K562 (cell line): ENCODE results near the gene TMC1. TPM values are rescaled to one million over a fixed set of nuclear protein-coding genes. Genes with fewer than 3 reads are reported as not detected.

Experiments used
- ATAC-seq: fragments of 200-7000 bp; cut with Tn5 transposase; 3 replicates; pipeline ENCODE4 v1.9.1; 2020; ENCODE audit warnings: moderate library complexity
- BruUV-seq: library from RNA; stranded (reverse); fragments of 400-500 nt; replicated peaks from 2 replicates; lab custom pipeline; 2021; lab: Mats Ljungman, UMichigan
- CTCF ChIA-PET: fragments of 300-600 bp; formaldehyde crosslinking; extraction: SDS; loops from one replicate; lab custom pipeline; 2021; ENCODE audit warnings: low intra/inter-chr PET ratio; lab: Yijun Ruan, JAX
- POLR2A ChIA-PET: fragments of 300-600, 350-650 bp; sonication (Branson Sonifier 250); formaldehyde crosslinking; extraction: SDS; loops from one replicate; lab custom pipeline; 2021; ENCODE audit warnings: antibody characterized with exemption, inconsistent platforms; lab: Yijun Ruan, JAX
- DNase-seq, 4 experiments: peaks; one replicate each; pipeline versions ENCODE4 v3.0.0 to v3.0.0-alpha.2; 2011 to 2018; ENCODE audit warnings: low spot score in 3 of 4, mixed read lengths in 3 of 4; ENCODE audit errors: extremely low read depth in 1 of 4
- FAIRE-seq: peaks from 2 replicates; lab custom pipeline; 2011; peaks lifted over from hg19 to GRCh38; lab: Jason Lieb, UNC
- H2AFZ ChIP-seq: 2 replicates; pipeline ENCODE4 v1.6.0; 2011; ENCODE audit warnings: low read depth, low read length, control low read depth, inconsistent platforms
- H3K27ac ChIP-seq: fragments of 200-600 bp; 3 replicates; pipeline ENCODE4 v1.8.0; 2011; ENCODE audit warnings: low read depth, mild to moderate bottlenecking, control low read depth, inconsistent platforms, low read length, moderate library complexity, mixed read lengths; ENCODE audit errors: extremely low read depth
- H3K27me3 ChIP-seq, 2 experiments: fragments of 300-600 bp in 1 of 2; 2 replicates in 1 of 2; 3 replicates in 1 of 2; pipeline versions ENCODE4 v1.6.0 to v1.8.0; 2011; ENCODE audit warnings: inconsistent platforms in 2 of 2, low read length in 2 of 2, mild to moderate bottlenecking in 1 of 2, mixed read lengths in 1 of 2, moderate library complexity in 1 of 2; ENCODE audit not compliant: control insufficient read depth in 2 of 2, insufficient read depth in 2 of 2
- H3K36me3 ChIP-seq: fragments of 300-600 bp; 3 replicates; pipeline ENCODE4 v1.8.0; 2011; ENCODE audit warnings: mild to moderate bottlenecking, low read length, inconsistent platforms; ENCODE audit not compliant: control insufficient read depth, insufficient read depth
- H3K4me1 ChIP-seq, 2 experiments: fragments of 200-600 bp in 1 of 2; replicated peaks in 1 of 2; 2 replicates in 1 of 2; 3 replicates in 1 of 2; pipeline versions ENCODE4 v1.5.1 to v1.8.0; 2011; ENCODE audit warnings: inconsistent platforms in 2 of 2, low read length in 2 of 2, mild to moderate bottlenecking in 1 of 2, mixed read lengths in 1 of 2, moderate library complexity in 1 of 2; ENCODE audit not compliant: control insufficient read depth in 2 of 2, insufficient read depth in 2 of 2
- H3K4me2 ChIP-seq: 2 replicates; pipeline ENCODE4 v1.6.1; 2011; ENCODE audit warnings: low read length, control low read depth, inconsistent platforms, mixed read lengths; ENCODE audit not compliant: insufficient read depth
- H3K4me3 ChIP-seq: fragments of 200-600 bp; sonication (generic), shearing (Covaris generic); 2 replicates; pipeline ENCODE4 v1.5.1; 2016; ENCODE audit warnings: control low read depth, inconsistent platforms
- H3K79me2 ChIP-seq: fragments of 200-600 bp; 3 replicates; pipeline ENCODE4 v1.8.0; 2011; ENCODE audit warnings: low read length, inconsistent platforms; ENCODE audit not compliant: control insufficient read depth, insufficient read depth
- H3K9ac ChIP-seq, 2 experiments: 2 replicates each; pipeline versions ENCODE4 v1.6.0 to v1.6.1; 2011; ENCODE audit warnings: low read depth in 2 of 2, low read length in 2 of 2, control low read depth in 1 of 2, inconsistent platforms in 1 of 2, mild to moderate bottlenecking in 1 of 2, mixed read lengths in 1 of 2; ENCODE audit not compliant: insufficient read depth in 1 of 2
- H3K9me1 ChIP-seq: one replicate; pipeline ENCODE4 v1.6.0; 2011; ENCODE audit warnings: inconsistent platforms, mild to moderate bottlenecking, low read length, moderate library complexity; ENCODE audit not compliant: control insufficient read depth, insufficient read depth
- H3K9me3 ChIP-seq: replicated peaks from 2 replicates; pipeline ENCODE4 v1.5.1; 2011; ENCODE audit warnings: low read depth, low read length, inconsistent platforms; ENCODE audit not compliant: control insufficient read depth, insufficient read depth
- H4K20me1 ChIP-seq: replicated peaks from 2 replicates; pipeline ENCODE4 v1.6.1; 2011; ENCODE audit warnings: low read length, inconsistent platforms, mixed read lengths; ENCODE audit not compliant: control insufficient read depth, insufficient read depth
- CBFA2T2 ChIP-seq: fragments of 450-650 bp; conservative IDR thresholded peaks from 2 replicates; pipeline ENCODE4 v1.6.1; 2017; ENCODE audit warnings: mild to moderate bottlenecking
- CBX2 ChIP-seq: fragments of 200-600 bp; sonication (generic); IDR thresholded peaks from one replicate; pipeline ENCODE4 v1.6.1; 2012; ENCODE audit warnings: mild to moderate bottlenecking, low read length, inconsistent platforms; ENCODE audit not compliant: insufficient read depth, poor library complexity, severe bottlenecking
- DNMT1 ChIP-seq: fragments of 450-650 bp; IDR thresholded peaks from 2 replicates; pipeline ENCODE4 v1.6.1; 2016; ENCODE audit warnings: antibody characterized with exemption, mild to moderate bottlenecking
- EHMT2 ChIP-seq: fragments of 450-650 bp; IDR thresholded peaks from 2 replicates; pipeline ENCODE4 v1.6.1; 2018; ENCODE audit warnings: antibody characterized with exemption
- GABPA ChIP-seq: fragments of 200-800 bp; sonication (Bioruptor generic); conservative IDR thresholded peaks from 2 replicates; pipeline ENCODE4 v1.6.1; 2016; ENCODE audit warnings: low read depth, missing genetic modification characterization, missing compliant biosample characterization
- HNRNPUL1 ChIP-seq: fragments of 200-400 bp; formaldehyde crosslinking; IDR thresholded peaks from 2 replicates; pipeline ENCODE4 v1.6.1; 2017; ENCODE audit warnings: low read length
- LEF1 ChIP-seq: fragments of 450-650 bp; IDR thresholded peaks from 2 replicates; pipeline ENCODE4 v1.6.1; 2016; ENCODE audit warnings: mild to moderate bottlenecking
- NONO ChIP-seq, 2 experiments: fragments of 200-400 bp in 1 of 2; fragments of 450-650 bp in 1 of 2; formaldehyde crosslinking in 1 of 2; IDR thresholded peaks; 2 replicates each; pipeline ENCODE4 v1.6.1; 2017; ENCODE audit warnings: low read depth in 2 of 2, mild to moderate bottlenecking in 2 of 2, moderate library complexity in 2 of 2, low read length in 1 of 2
- SRF ChIP-seq, 2 experiments: fragments of 250-450, 450-650 bp in 1 of 2; sonication (Bioruptor Pico) in 1 of 2; sonication (generic) in 1 of 2; formaldehyde crosslinking; IDR thresholded peaks; 2 replicates each; pipeline versions ENCODE4 v1.5.0 to v1.5.1; 2020 to 2022; ENCODE audit warnings: mild to moderate bottlenecking in 1 of 2, missing genetic modification reagents in 1 of 2
- TAL1 ChIP-seq: fragments of 450-650 bp; IDR thresholded peaks from 2 replicates; pipeline ENCODE4 v1.6.1; 2016; ENCODE audit warnings: mild to moderate bottlenecking
- ZNF175 ChIP-seq: fragments of 200-800 bp; sonication (Bioruptor generic); IDR thresholded peaks from 2 replicates; pipeline ENCODE4 v1.6.1; 2016; ENCODE audit warnings: low read depth, mild to moderate bottlenecking, missing genetic modification characterization, missing compliant biosample characterization
- ZSCAN32 ChIP-seq: fragments of 450-650 bp; formaldehyde crosslinking; IDR thresholded peaks from 2 replicates; pipeline ENCODE4 v1.4.0; 2020; ENCODE audit warnings: mild to moderate bottlenecking, moderate library complexity
- WGBS: fragments of 100-300 bp; shearing (Covaris generic); methylation state at CpG from one replicate; pipeline ENCODE4 v1.1.6; 2016; ENCODE audit warnings: low coverage, mixed read lengths; ENCODE audit not compliant: insufficient coverage; ENCODE audit errors: missing lambda C conversion rate; 5-methylcytosine and 5-hydroxymethylcytosine counted together
- in situ Hi-C: fragments of 300-500 bp; cut with MboI; formaldehyde crosslinking; loops from 4 replicates; pipeline ENCODE4 v1.15.0; 2018; ENCODE audit warnings: inconsistent platforms, mixed read lengths
- intact Hi-C: fragments of 100-400 bp; cut with micrococcal nuclease; formaldehyde crosslinking; loops from 2 replicates; pipeline ENCODE4 v1.14.2; 2022
- polyA plus RNA-seq, 8 experiments: library from polyadenylated mRNA; depleted of rRNA in 4 of 8; stranded (reverse) in 5 of 8; unstranded in 3 of 8; fragments of >200 nt; fragmentation: Nextera tagmentation in 2 of 8; fragmentation: Illumina TruSeq in 1 of 8; extraction: Ambion mirVana in 2 of 8; extraction: Trizol in 1 of 8; gene quantifications; 2 replicates each; pipeline versions ENCODE4 v1.2.1 to v1.2.3, GENCODE V29; 2011 to 2014; ENCODE audit warnings: inconsistent platforms in 1 of 8, missing spikeins in 1 of 8
- total RNA-seq, 7 experiments: library from RNA; depleted of rRNA in 6 of 7; stranded (reverse); fragments of >200 nt in 6 of 7; fragmentation: Illumina TruSeq in 2 of 7; extraction: Trizol in 2 of 7; gene quantifications; 2 replicates each; pipeline versions ENCODE4 v1.2.1 to v1.2.3, GENCODE V29; 2011 to 2021; ENCODE audit warnings: low replicate concordance in 1 of 7
- TF ChIP-seq, protein P1 (sequence below): fragments of 450-650 bp; formaldehyde crosslinking; IDR thresholded peaks from 2 replicates; pipeline ENCODE4 v1.4.0; 2020; ENCODE audit warnings: mild to moderate bottlenecking, moderate library complexity
- TF ChIP-seq, protein P2 (sequence below), 2 experiments: fragments of 450-650 bp in 1 of 2; sonication (generic) in 1 of 2; formaldehyde crosslinking in 1 of 2; IDR thresholded peaks in 1 of 2; conservative IDR thresholded peaks in 1 of 2; 2 replicates each; pipeline versions ENCODE4 v1.6.1 to v1.8.1; 2016 to 2023; ENCODE audit warnings: mild to moderate bottlenecking in 2 of 2, moderate library complexity in 2 of 2, inconsistent platforms in 1 of 2, missing genetic modification reagents in 1 of 2

Gene TMC1
- total and polyA plus RNA-seq, 9 of the 15 experiments (the other 6 are each of a cell fraction or from before 2014, with no cell fraction given), result 0.10 to 0.15 TPM; not detected in 7

DNA sequence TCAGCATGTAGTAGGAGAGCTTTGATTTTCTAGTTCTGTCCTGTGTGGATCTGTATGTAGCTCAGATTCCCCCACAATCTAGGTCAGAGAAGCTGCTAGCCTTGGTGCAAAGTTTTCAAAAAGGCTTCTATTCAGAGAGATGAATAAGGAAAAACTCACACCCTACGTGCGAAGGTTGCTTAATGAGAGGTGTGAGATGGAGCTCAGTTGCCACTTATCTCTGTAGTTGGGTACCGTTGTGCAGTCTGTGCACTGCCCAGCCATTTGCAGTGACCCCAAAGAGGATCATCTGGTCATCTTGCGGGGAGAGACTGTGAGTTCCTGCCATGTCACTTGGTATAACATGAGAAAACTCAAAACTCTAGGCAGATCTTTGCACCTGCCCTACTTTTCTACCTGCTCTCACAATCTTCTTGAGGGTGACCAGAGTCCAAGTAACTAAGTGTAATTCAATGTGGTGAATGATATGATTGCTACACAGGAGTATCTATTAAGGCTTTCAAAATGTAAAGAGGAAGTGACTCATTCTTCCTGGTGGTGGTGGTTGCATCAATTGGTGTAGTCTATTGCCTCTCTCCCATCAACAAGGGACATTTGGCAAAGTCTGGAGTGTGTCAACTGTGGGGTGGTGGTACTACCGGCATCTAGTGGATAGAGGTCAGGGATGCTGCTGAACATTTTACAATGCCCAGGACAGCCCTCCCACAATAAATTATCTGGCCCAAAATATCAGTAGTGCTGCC, 65.2 kb downstream of the TMC1 start:
- no peak overlapping the region for H3K27ac ChIP-seq
- WGBS, result 30% methylated on average over 4 of the region's 5 CpGs
- no peak overlapping the region for H3K4me3 ChIP-seq
- H3K4me2 ChIP-seq, result peak overlapping the region; percentile 18; the same call in 1 of the 2 replicates
- H3K79me2 ChIP-seq, result no peaks in the 10 kb centered on the region
- peak; percentile 81 for ATAC-seq
- H3K4me1 ChIP-seq, result peaks cover 0 to 14% of the 10 kb centered on the region in 2 experiments; a peak in 3 of 5 replicates
- no peaks in the 10 kb centered on the region for H3K36me3 ChIP-seq
- intact Hi-C loops (no loop called here), in situ Hi-C loops (no loop called here)
- no peaks in the 10 kb centered on the region for H4K20me1 ChIP-seq
- no peaks in the 10 kb centered on the region for H3K9me3 ChIP-seq
- POLR2A ChIA-PET, result no interaction called here
- H3K9me1 ChIP-seq, result no peaks in the 10 kb centered on the region
- CTCF ChIA-PET, result no interaction called here
- H2AFZ ChIP-seq, result peak overlapping the region; percentile 53
- H3K9ac ChIP-seq, result no peak overlapping the region
- H3K27me3 ChIP-seq, result no peaks in the 10 kb centered on the region
- DNase-seq, result peak in 1 of 4 experiments; percentile 41
- no TSS peak for BruUV-seq
- peak; percentile 61 for FAIRE-seq
- TF ChIP-seq HNRNPUL1 (no peak), DNMT1 (no peak), NONO (IDR thresholded peaks at IDR 0.05; ENCODE audit: low read depth in 2 of 2, low read length in 1 of 2) (no peak), ZNF175 (CRISPR knock-in tag) (0 out of 2 replicates have a peak, but pooled peaks have one; percentile 20), LEF1 (no peak), CBX2 (no peak), ZSCAN32 (CRISPR knock-in tag) (no peak), EHMT2 (peak; percentile 57; the same call in 1 of the 2 replicates), CBFA2T2 (0 out of 2 replicates have a peak, but pooled peaks have one; percentile 4), SRF (CRISPR knock-in tag; IDR thresholded peaks at IDR 0.05) (no peak), GABPA (tag) (peak; percentile 21; the same call in 1 of the 2 replicates), TAL1 (no peak)
- TF ChIP-seq, protein P1, sequence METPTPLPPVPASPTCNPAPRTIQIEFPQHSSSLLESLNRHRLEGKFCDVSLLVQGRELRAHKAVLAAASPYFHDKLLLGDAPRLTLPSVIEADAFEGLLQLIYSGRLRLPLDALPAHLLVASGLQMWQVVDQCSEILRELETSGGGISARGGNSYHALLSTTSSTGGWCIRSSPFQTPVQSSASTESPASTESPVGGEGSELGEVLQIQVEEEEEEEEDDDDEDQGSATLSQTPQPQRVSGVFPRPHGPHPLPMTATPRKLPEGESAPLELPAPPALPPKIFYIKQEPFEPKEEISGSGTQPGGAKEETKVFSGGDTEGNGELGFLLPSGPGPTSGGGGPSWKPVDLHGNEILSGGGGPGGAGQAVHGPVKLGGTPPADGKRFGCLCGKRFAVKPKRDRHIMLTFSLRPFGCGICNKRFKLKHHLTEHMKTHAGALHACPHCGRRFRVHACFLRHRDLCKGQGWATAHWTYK, result no peak
- TF ChIP-seq, protein P2, sequence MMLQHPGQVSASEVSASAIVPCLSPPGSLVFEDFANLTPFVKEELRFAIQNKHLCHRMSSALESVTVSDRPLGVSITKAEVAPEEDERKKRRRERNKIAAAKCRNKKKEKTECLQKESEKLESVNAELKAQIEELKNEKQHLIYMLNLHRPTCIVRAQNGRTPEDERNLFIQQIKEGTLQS (IDR thresholded peaks at IDR 0.05), result peak; percentile 84
- TF ChIP-seq, protein P2 (CRISPR knock-in tag; conservative IDR thresholded peaks at IDR 0.05), result no peak
